Measurements from ENCODE around the gene CTNNA2. TPM values are rescaled to one million over a fixed set of nuclear protein-coding genes. Genes with fewer than 3 reads are reported as not detected.

Gene CTNNA2
- total and polyA plus RNA-seq, 11 donors = 0.20 to 0.81 TPM; not detected in 9

DNA sequence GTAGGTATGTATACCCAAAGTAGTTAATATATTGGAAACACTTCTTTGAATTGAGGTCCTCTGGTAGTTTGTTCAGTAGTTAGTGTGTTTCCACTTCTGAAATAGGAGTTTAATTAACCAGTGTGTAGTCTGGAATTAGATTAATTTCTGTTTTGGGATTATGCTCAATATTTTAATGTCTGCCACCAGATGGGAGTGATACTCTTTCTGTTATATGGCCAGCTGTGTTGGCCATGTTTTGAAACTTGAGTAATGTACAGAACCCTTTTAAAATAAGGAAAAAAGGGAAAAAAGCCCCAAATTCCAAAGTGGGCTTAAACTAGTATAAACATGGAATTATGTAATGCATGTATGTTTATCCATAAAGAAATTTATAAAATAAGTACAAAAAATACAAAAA lies 147.7 kb downstream of the CTNNA2 start:
- TF ChIP-seq, protein P1, sequence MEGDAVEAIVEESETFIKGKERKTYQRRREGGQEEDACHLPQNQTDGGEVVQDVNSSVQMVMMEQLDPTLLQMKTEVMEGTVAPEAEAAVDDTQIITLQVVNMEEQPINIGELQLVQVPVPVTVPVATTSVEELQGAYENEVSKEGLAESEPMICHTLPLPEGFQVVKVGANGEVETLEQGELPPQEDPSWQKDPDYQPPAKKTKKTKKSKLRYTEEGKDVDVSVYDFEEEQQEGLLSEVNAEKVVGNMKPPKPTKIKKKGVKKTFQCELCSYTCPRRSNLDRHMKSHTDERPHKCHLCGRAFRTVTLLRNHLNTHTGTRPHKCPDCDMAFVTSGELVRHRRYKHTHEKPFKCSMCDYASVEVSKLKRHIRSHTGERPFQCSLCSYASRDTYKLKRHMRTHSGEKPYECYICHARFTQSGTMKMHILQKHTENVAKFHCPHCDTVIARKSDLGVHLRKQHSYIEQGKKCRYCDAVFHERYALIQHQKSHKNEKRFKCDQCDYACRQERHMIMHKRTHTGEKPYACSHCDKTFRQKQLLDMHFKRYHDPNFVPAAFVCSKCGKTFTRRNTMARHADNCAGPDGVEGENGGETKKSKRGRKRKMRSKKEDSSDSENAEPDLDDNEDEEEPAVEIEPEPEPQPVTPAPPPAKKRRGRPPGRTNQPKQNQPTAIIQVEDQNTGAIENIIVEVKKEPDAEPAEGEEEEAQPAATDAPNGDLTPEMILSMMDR (IDR thresholded peaks at IDR 0.05) = no peak
- TF ChIP-seq POLR2A (IDR thresholded peaks at IDR 0.05) = no peak
- no peaks in the 10 kb centered on the region for H3K27me3 ChIP-seq
- peaks cover 0 to 10% (median 0%) of the 10 kb centered on the region in 12 donors for H3K9me3 ChIP-seq
- H3K27ac ChIP-seq = no peak overlapping the region
- DNase-seq = no peak
- H3K4me3 ChIP-seq = no peak overlapping the region
- no peaks in the 10 kb centered on the region for H3K4me1 ChIP-seq
- intact Hi-C loops (cut with DNase I) = no loop called here
- no peaks in the 10 kb centered on the region for H3K36me3 ChIP-seq
- no peak for ATAC-seq

DNA sequence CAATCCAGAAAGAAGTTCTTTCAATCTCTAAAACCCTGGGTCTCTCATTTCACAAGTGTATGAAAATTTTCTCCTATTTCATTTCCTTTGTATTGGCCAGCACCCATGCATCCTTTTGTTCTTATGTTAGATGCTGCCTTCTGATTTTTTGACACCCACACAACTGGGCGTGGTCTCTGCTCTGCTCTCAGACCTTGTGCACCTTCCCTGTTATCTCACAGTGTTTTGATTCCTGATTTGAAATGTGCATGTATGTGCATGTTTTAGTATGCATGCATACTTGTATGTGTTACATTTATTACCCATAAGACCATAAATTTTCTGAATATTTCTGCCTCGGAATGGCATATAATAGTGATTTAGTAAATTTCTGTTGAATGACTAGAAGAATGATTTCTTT lies 152.2 kb downstream of the CTNNA2 start:
- Histone ChIP-seq H3K36me3 (no peaks in the 10 kb centered on the region), H3K4me1 (no peaks in the 10 kb centered on the region), H3K27me3 (no peaks in the 10 kb centered on the region), H3K9me3 (no peaks in the 10 kb centered on the region), H3K4me3 (no peak overlapping the region), H3K27ac (no peak overlapping the region)
- no peak for TF ChIP-seq POLR2A (IDR thresholded peaks at IDR 0.05)
- TF ChIP-seq, protein P1 (IDR thresholded peaks at IDR 0.05) = no peak
- DNase-seq = no peak
- no peak for ATAC-seq
- 73 to 81% (median 78%) methylated on average over 2 of the region's 2 CpGs for WGBS, 4 donors
- intact Hi-C loops (cut with DNase I) = no loop called here

DNA sequence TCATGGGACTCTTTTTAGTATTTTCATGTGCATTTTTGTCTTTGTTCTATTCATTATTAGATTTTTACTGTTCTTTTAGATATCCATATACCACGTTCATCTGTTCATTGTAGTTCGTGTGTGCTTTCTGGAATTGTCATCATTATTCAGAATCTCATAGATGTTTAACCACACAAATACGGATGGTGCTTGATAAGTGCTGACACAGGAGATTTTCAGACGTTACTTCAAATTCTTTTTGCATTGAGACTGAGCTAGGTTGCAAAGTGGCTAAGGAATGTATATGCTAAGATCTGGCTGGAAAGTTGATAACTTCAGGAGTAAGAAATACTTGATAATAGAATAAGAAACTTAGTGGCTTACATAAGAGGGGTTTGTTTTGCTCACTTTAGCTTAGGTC lies 153.6 kb downstream of the CTNNA2 start:
- ATAC-seq (no peak), DNase-seq (no peak)
- no peaks in the 10 kb centered on the region for H3K27me3 ChIP-seq
- TF ChIP-seq, protein P1 (IDR thresholded peaks at IDR 0.05) = no peak
- no peak for TF ChIP-seq POLR2A (IDR thresholded peaks at IDR 0.05)
- no peaks in the 10 kb centered on the region for H3K36me3 ChIP-seq
- H3K9me3 ChIP-seq = no peaks in the 10 kb centered on the region
- WGBS, 4 donors = 62 to 73% (median 65%) methylated on average over 4 of the region's 4 CpGs
- H3K4me1 ChIP-seq = no peaks in the 10 kb centered on the region
- no peak overlapping the region for H3K4me3 ChIP-seq
- intact Hi-C loops (cut with DNase I) = no loop called here
- H3K27ac ChIP-seq = no peak overlapping the region

DNA sequence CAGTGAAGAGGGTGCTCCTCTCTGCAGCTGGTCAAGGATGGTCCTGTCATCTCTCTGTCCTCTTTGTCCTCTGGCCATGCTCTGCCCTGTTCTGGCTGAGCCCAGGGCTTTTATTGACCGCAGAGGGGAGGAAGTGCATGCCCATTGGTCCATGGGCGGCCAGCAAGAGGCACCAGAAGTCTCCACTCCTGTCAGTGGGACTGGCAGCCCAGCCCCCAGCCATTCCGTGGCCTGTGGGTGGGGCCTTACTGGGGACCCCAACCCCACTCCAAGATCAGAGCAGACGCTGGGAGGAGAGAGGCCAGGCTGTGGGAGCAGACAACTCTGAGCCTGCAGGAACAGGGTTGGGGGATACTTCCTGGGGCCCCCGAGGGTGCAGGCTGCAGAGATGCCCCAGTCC lies 156.9 kb downstream of the CTNNA2 start:
- no peaks in the 10 kb centered on the region for H3K4me1 ChIP-seq
- H3K9me3 ChIP-seq = no peaks in the 10 kb centered on the region
- DNase-seq = peak in 1 of 5 donors; percentile 38
- no peak for TF ChIP-seq POLR2A (IDR thresholded peaks at IDR 0.05)
- TF ChIP-seq, protein P1 (IDR thresholded peaks at IDR 0.05) = no peak
- no peak for ATAC-seq
- 61 to 85% (median 80%) methylated on average over 2 to 5 of the region's 5 CpGs for WGBS, 4 donors
- H3K27ac ChIP-seq = no peak overlapping the region
- H3K27me3 ChIP-seq = no peaks in the 10 kb centered on the region
- intact Hi-C loops (cut with DNase I) = no loop called here
- H3K36me3 ChIP-seq = no peaks in the 10 kb centered on the region
- no peak overlapping the region for H3K4me3 ChIP-seq
